PFSK-1 (cell line): ENCODE results near the gene CALML6.

Experiments
- POLR2AphosphoS5 ChIP-seq: IDR thresholded peaks from 2 replicates; pipeline ENCODE4 v1.6.1; 2012; ENCODE audit warnings: low read depth, mild to moderate bottlenecking, control low read depth, low read length, moderate library complexity
- SIN3A ChIP-seq: IDR thresholded peaks from 2 replicates; pipeline ENCODE4 v1.6.1; 2012; ENCODE audit warnings: mild to moderate bottlenecking, low read length, moderate library complexity, borderline replicate concordance; ENCODE audit not compliant: insufficient read depth
- TAF1 ChIP-seq: IDR thresholded peaks from 2 replicates; pipeline ENCODE4 v1.6.1; 2012; ENCODE audit warnings: low read length, control low read depth, borderline replicate concordance; ENCODE audit not compliant: insufficient read depth
- TF ChIP-seq, protein P1 (sequence below), 2 experiments: IDR thresholded peaks; 2 replicates each; pipeline versions ENCODE4 v1.6.1 to v1.8.0; 2011 to 2012; ENCODE audit warnings: low read depth in 2 of 2, low read length in 2 of 2, control low read depth in 1 of 2, inconsistent platforms in 1 of 2, mild to moderate bottlenecking in 1 of 2, moderate library complexity in 1 of 2; ENCODE audit not compliant: insufficient read depth in 1 of 2

DNA sequence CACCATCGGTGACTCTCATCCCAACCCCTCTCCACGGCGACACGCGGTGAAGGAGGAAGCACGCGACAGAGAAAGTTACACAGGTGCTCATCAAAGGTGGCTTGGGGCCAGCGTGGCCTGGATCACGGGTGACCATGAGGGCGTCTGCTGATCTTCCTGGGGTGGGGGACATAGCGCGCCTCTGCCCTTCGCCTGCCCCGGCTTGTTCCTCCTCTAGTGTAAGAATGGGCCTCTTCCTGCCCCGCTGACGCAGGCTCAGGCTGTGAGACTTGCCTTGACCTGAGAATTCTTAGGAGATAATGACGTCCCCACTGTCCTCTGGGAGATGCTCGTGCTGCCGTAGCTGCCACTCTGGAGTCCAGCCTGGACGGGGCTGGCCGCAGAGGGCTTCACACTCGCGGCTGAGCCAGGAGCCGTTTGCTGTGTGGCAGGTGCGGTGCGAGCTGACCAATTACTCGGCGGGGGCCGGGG lies 43.0 kb downstream of the CALML6 start:
- TF ChIP-seq, protein P1, sequence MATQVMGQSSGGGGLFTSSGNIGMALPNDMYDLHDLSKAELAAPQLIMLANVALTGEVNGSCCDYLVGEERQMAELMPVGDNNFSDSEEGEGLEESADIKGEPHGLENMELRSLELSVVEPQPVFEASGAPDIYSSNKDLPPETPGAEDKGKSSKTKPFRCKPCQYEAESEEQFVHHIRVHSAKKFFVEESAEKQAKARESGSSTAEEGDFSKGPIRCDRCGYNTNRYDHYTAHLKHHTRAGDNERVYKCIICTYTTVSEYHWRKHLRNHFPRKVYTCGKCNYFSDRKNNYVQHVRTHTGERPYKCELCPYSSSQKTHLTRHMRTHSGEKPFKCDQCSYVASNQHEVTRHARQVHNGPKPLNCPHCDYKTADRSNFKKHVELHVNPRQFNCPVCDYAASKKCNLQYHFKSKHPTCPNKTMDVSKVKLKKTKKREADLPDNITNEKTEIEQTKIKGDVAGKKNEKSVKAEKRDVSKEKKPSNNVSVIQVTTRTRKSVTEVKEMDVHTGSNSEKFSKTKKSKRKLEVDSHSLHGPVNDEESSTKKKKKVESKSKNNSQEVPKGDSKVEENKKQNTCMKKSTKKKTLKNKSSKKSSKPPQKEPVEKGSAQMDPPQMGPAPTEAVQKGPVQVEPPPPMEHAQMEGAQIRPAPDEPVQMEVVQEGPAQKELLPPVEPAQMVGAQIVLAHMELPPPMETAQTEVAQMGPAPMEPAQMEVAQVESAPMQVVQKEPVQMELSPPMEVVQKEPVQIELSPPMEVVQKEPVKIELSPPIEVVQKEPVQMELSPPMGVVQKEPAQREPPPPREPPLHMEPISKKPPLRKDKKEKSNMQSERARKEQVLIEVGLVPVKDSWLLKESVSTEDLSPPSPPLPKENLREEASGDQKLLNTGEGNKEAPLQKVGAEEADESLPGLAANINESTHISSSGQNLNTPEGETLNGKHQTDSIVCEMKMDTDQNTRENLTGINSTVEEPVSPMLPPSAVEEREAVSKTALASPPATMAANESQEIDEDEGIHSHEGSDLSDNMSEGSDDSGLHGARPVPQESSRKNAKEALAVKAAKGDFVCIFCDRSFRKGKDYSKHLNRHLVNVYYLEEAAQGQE (IDR thresholded peaks at IDR 0.05; ENCODE audit: insufficient read depth in 1 of 2, low read depth in 2 of 2, low read length in 2 of 2): no peak
- TF ChIP-seq TAF1 (no peak), POLR2AphosphoS5 (no peak), SIN3A (no peak)
